Activated naive CD4-positive, alpha-beta T cell (primary cell): ENCODE results near the gene POU2F3.

Experiments used
- DNase-seq, 4 experiments: peaks; one replicate each; lab custom pipeline; 2025; lab: John Stamatoyannopoulos, UW

The POU2F3 gene

GRCh38 chr11:120239713-120240640 lies at the start of gene POU2F3:
TSS of gene POU2F3 (plus strand) at chr11:120240140. CDS start at chr11:120240344, 204 bp downstream.
- no peak for DNase-seq

- no peak for DNase-seq
These were observed 48.9 kb upstream of the POU2F3 start for GRCh38 chr11:120191058-120191457.

GRCh38 chr11:120192831-120193625 lies 46.9 kb upstream of the POU2F3 start:
- no peak for DNase-seq

GRCh38 chr11:120194166-120194565 lies 45.8 kb upstream of the POU2F3 start:
- DNase-seq = no peak

GRCh38 chr11:120195601-120196320 lies 44.2 kb upstream of the POU2F3 start:
- no peak for DNase-seq

- no peak for DNase-seq
These were observed 43.1 kb upstream of the POU2F3 start for GRCh38 chr11:120196826-120197225.

GRCh38 chr11:120197251-120197891 lies 42.6 kb upstream of the POU2F3 start:
- no peak for DNase-seq

GRCh38 chr11:120197977-120198376 lies 42.0 kb upstream of the POU2F3 start:
- no peak for DNase-seq

GRCh38 chr11:120198403-120198786 lies 41.5 kb upstream of the POU2F3 start:
- DNase-seq = no peak

GRCh38 chr11:120198787-120199469 lies 41.0 kb upstream of the POU2F3 start:
- DNase-seq = no peak

GRCh38 chr11:120199613-120200012 lies 40.3 kb upstream of the POU2F3 start:
- DNase-seq = no peak

GRCh38 chr11:120200677-120201076 lies 39.3 kb upstream of the POU2F3 start:
- no peak for DNase-seq

- no peak for DNase-seq
These were observed 38.3 kb upstream of the POU2F3 start for GRCh38 chr11:120201653-120202052.

- DNase-seq = no peak
These were observed 36.3 kb upstream of the POU2F3 start for GRCh38 chr11:120203626-120204025.

- no peak for DNase-seq
These were observed 34.3 kb upstream of the POU2F3 start for GRCh38 chr11:120205596-120206161.

- DNase-seq = no peak
These were observed 32.4 kb upstream of the POU2F3 start for GRCh38 chr11:120207512-120207911.

- DNase-seq = no peak
These were observed 31.9 kb upstream of the POU2F3 start for GRCh38 chr11:120208001-120208441.

GRCh38 chr11:120208777-120209176 lies 31.2 kb upstream of the POU2F3 start:
- DNase-seq = no peak

- no peak for DNase-seq
These were observed 30.0 kb upstream of the POU2F3 start for GRCh38 chr11:120209746-120210625.
